GM10847 (cell line): ENCODE data around the gene ZNF670.

Experiments used
- POLR2A ChIP-seq: IDR thresholded peaks from 2 replicates; pipeline ENCODE4 v1.6.1; 2011; ENCODE audit not compliant: insufficient read length; ENCODE audit errors: extremely low read depth

ZNF670 gene

DNA sequence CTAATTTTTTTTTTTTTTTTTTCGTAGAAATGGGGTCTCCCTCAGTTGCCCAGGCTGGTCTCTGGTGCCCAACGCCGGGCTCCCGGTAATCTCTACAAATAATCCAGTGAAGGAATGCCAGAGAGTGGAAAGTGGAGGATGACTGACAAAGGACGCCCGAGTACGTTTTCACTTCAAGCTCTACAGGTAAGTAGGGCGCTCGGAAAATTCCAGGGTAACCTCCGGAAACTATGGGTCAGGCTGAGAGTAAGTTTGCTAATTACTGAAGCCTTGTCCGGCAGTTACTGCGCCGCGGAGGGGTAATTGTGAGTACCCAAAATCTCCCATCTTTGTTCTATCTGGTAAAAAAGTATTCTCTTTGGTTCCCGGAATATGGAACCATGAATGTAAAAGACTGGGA lies 27.4 kb upstream of the ZNF670 start:
- no peak for TF ChIP-seq POLR2A

DNA sequence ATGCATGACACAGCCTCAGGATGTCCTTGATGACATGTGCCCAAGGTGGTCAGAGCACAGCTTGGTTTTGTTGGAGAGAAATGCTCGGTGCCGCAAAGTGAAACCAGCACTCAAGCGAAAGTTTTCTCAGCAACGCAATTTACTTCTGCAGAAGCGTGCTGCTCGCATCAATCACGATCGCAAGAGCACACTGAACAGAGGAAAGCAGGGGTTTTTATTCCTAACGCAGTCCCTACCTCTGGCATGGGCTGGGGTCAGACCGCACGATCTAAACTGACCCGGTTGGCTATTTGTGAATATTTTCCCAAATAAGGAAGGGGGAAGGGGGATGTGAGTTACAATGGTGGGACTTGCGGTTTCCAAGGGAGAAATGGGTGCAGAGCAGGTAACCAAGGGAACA lies 26.4 kb upstream of the ZNF670 start:
- TF ChIP-seq POLR2A, result no peak

GRCh38 chr1:247103859-247104591 lies 25.4 kb upstream of the ZNF670 start, which contains the start of gene ZNF669:
TSS of gene ZNF669 (minus strand) at chr1:247104356. CDS start at chr1:247104199, 157 bp downstream.
- peak; percentile 85 for TF ChIP-seq POLR2A

DNA sequence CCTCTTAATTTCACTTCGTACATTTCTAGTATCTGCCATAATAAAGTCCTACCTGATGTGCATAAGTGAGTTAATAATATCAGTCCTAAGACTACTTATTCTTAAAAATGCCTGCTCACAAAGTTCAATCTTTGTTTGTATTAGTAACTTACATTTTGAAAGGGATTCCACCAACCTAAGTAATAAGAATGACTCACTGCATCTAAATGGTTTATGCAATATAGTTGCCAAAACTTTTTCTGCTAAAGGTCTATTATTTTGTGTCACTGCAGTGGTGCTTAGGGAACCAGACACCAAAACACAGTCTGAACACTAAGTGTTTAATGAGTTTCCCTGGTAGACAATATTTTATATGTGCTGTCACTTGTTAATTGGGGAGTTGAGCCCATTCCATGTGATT lies 23.8 kb upstream of the ZNF670 start:
- no peak for TF ChIP-seq POLR2A

GRCh38 chr1:247100676-247101279 lies 22.2 kb upstream of the ZNF670 start:
- no peak for TF ChIP-seq POLR2A

- no peak for TF ChIP-seq POLR2A
Measured at GRCh38 chr1:247096958-247097357, 18.3 kb upstream of the ZNF670 start.

DNA sequence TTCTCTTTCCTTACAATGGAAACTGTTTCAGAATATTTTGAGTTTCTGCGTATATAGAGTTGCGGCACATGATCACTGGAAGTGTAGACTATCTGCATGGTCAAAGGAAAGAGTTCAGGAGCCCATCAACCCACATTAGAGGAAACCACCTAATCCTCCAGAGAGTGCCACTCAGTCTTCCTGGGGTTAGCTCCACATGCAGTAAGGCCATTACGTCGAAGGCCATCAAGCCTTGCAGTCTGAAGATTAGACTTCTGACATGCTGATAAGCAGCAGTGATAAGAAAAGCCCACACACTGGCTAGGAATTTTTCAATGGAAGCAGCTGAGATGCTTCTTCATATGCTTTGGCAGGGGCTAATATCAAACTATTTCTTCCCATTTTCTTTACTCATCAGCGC lies 17.9 kb upstream of the ZNF670 start:
- TF ChIP-seq POLR2A, result no peak

DNA sequence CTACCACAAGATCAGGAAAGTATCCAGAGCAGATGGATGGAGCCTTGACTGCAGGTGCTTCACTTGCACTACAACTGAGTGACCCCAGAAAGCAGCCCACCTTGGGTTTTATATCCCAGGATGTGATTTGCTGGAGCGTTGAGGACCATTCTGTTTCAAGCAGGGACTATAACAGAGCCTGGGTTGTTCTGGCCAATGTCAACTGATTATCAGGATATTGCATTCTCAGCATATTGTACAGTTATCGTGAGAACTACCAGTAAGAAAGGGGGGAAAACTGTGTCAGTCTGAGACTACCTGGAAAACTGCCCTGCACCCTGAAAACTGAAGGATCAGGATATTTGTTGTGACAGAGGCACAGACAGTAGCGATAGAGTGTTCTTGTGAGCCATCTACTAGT lies 17.5 kb upstream of the ZNF670 start:
- TF ChIP-seq POLR2A, result no peak

- no peak for TF ChIP-seq POLR2A
Measured at GRCh38 chr1:247090455-247090854, 11.8 kb upstream of the ZNF670 start.

DNA sequence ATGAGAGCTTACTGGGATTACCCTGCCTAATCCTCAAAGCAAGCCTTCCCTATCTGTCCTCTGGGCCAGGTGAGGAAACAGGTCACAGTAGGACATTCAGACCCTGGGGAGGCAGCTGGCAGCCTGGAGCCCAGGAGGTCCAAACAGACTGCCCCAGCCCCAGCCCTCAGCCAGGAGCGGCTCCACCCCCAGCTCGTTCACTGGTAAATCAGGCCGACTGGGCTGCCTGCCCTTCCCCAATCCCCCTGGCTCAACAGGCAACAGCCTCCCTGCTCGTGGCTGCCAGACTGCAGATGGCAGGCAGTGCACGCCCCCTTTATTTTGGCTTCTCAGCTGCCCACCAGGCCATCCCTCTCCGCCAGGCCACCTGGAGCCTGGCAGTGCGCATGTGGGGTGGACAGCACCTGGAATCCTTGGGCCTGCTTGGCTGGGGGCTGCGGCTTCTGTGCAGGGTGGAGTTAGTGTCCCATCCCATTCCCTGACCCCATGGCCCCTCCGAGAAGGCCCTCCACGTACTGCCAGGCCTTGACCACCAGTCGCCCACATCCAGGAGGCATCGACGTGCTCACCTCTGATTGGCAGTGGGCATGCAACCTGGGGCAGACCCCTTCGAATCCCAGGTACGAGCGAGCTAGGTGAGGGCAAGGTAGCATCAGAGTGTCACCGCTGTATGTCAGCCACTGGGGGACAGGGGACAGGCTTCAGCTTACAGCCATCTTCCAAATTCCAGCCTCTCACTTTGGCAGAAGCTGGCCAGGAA lies 11.2 kb upstream of the ZNF670 start:
- TF ChIP-seq POLR2A, result no peak

GRCh38 chr1:247088967-247089366 lies 10.4 kb upstream of the ZNF670 start:
- TF ChIP-seq POLR2A, result no peak

DNA sequence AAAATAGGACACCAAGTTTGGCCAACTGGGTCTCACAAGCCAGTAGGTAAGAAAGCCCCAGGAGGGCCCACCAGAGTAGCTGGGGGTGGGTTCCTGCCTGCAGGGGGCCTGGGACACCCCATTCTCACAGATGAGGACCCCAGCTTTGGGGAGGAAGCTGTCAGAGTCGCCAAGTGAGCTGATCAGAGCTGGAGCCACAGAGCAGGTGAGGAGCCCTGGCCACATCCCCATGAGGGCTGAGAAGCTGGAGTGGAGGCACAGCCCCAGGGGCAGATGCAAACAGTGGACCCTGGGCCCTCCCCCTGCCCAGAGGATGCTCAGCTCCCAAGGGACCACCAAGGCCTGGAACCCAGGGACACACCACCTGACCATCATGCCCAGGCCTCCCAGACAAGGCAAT lies 8.6 kb upstream of the ZNF670 start:
- TF ChIP-seq POLR2A, result no peak

DNA sequence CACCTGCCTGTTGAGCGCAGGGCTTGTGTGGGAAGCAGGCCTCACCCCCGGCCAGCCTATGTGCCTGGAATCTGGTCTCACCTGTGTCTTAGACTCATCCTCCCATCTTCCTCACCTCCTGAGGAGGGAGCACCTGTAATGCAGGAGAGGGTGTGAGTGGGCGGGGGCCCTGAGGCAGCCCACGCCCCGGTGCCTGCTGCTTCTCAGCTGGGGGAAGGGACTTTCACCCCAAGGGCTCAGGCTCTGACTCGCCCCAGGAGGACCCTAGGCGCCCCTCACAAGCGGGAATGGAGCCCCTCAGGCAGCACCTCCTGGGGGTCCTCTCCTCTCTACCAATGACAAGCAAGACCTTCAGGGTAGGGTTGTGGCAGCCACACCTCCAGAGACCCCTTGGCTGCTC lies 6.7 kb upstream of the ZNF670 start:
- no peak for TF ChIP-seq POLR2A

DNA sequence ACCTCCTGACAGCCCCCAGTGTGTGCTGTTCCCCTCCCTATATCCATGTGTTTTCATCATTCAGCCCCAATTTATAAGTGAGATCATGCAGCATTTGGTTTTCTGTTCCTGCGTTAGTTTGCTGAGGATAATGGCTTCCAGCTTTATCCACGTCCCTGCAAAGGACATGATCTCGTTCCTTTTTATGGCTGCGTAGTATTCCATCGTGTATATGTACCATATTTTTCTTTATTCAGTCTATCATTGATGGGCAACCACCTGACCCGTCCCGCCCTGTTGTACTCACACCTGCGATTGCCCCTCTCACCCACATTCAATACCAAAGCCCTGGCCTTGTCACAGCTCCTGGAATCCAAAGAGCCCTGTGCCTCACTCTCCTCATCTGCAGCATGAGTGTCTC lies 6.2 kb upstream of the ZNF670 start:
- TF ChIP-seq POLR2A, result no peak

- no peak for TF ChIP-seq POLR2A
Measured at GRCh38 chr1:247079141-247079874, 697 bp upstream of the ZNF670 start.
